ENCODE data around the gene SEPTIN8. TPM values are rescaled to one million over a fixed set of nuclear protein-coding genes. Genes with fewer than 3 reads are reported as not detected.

Gene SEPTIN8
- total and polyA plus RNA-seq, 2 of the 8 experiments (the other 6 are each of a cell fraction or from before 2014, with no cell fraction given), result 21.2 to 33.0 TPM

DNA sequence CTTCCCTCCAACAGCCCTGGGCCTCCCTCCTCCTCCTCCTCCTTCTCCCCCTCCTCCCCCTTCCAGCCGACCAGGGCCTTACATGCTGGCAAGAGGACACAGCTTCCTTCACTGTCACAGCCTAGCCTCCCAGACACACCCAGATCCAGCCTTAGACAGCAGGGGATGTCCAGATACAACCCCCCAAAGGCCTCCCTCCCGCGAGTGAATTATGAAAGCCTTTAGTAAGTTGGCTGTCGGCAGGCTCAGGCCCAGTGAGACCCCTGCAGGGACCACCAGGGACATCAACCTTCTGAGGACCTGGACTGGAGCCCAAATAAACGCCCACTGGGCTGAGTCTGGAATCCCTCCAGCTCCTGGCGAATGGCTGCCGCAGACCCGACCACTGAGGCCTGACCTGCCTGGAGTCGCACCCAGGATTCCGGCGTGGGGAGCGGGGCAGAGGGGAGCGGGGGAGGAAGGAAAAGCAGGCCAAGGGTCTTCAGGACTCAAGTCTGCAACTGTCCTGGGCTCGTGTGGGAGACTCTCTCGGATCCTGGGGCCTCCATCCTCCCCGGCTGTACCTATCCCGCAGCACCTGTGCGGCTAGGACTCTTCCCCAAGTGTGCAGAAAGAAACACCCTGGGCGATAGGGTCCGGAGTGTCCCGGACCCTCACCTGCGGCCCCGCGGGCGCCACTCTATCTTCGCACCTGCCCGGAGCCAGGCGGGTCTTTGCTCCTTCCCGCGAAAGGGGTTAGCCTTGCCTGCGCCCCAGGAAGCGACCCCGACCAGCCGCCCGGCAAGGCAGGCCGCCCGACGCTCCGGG lies 705 bp downstream of the SEPTIN8 start (continued):
- TF ChIP-seq HDAC2 (IDR thresholded peaks at IDR 0.05; ENCODE audit: borderline replicate concordance in 1 of 2, low read depth in 2 of 2, low read length in 2 of 2) (no peak), EZH2 (IDR thresholded peaks at IDR 0.05; ENCODE audit: low read depth, low read length, severe bottlenecking) (peak; percentile 30), SIN3A (conservative IDR thresholded peaks at IDR 0.05 in 1 of 2, IDR thresholded peaks at IDR 0.05 in 1 of 2; ENCODE audit: low read depth in 1 of 2, low read length in 2 of 2) (0 out of 4 replicates have a peak, but pooled peaks of 1 of the 2 experiments have one; percentile 5), GABPA (IDR thresholded peaks at IDR 0.05; ENCODE audit: borderline replicate concordance, insufficient read depth, low read length) (no peak), SUZ12 (IDR thresholded peaks at IDR 0.05; ENCODE audit: low read length) (0 out of 2 replicates have a peak, but pooled peaks have one; percentile 21)
- TF ChIP-seq, protein P1, sequence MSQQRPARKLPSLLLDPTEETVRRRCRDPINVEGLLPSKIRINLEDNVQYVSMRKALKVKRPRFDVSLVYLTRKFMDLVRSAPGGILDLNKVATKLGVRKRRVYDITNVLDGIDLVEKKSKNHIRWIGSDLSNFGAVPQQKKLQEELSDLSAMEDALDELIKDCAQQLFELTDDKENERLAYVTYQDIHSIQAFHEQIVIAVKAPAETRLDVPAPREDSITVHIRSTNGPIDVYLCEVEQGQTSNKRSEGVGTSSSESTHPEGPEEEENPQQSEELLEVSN (IDR thresholded peaks at IDR 0.05), result peak; percentile 81
- TF ChIP-seq, protein P2, sequence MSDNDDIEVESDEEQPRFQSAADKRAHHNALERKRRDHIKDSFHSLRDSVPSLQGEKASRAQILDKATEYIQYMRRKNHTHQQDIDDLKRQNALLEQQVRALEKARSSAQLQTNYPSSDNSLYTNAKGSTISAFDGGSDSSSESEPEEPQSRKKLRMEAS (IDR thresholded peaks at IDR 0.05), result peak; percentile 37; the same call in 1 of the 2 replicates

Data from H1 (cell line).